H9 (cell line): ENCODE results near the gene PRR7. TPM values are rescaled to one million over a fixed set of nuclear protein-coding genes. Genes with fewer than 3 reads are reported as not detected.
A peak's percentile ranks its signal among the peaks of the same experiment; 100 is the strongest.

Experiments
- DNase-seq: peaks from one replicate; pipeline ENCODE4 v3.0.0-alpha.2; 2017
- H2AFZ ChIP-seq: one replicate; pipeline ENCODE4 v1.6.1; 2013; ENCODE audit warnings: mild to moderate bottlenecking, low read length, control low read depth, moderate library complexity
- H2AK5ac ChIP-seq: 2 replicates; pipeline ENCODE4 v1.6.1; 2013; ENCODE audit warnings: low read length, control low read depth, mixed read lengths; ENCODE audit not compliant: insufficient read length
- H2BK120ac ChIP-seq: one replicate; pipeline ENCODE4 v1.6.1; 2013; ENCODE audit warnings: low read depth, mild to moderate bottlenecking, low read length, control low read depth, inconsistent platforms; ENCODE audit not compliant: poor library complexity, severe bottlenecking
- H2BK12ac ChIP-seq: 2 replicates; pipeline ENCODE4 v1.6.1; 2013; ENCODE audit warnings: low read length, control low read depth, mixed read lengths, low read depth; ENCODE audit not compliant: insufficient read length
- H2BK15ac ChIP-seq: 2 replicates; pipeline ENCODE4 v1.6.1; 2013; ENCODE audit warnings: low read depth, low read length, control low read depth
- H2BK20ac ChIP-seq: one replicate; pipeline ENCODE4 v1.6.1; 2013; ENCODE audit warnings: low read depth, mild to moderate bottlenecking, low read length, control low read depth, inconsistent platforms; ENCODE audit not compliant: poor library complexity, severe bottlenecking
- H2BK5ac ChIP-seq: 2 replicates; pipeline ENCODE4 v1.6.1; 2013; ENCODE audit warnings: low read length, control low read depth, mixed read lengths; ENCODE audit not compliant: insufficient read length
- H3K14ac ChIP-seq: 2 replicates; pipeline ENCODE4 v1.6.1; 2013; ENCODE audit warnings: low read length, control low read depth; ENCODE audit not compliant: insufficient read depth
- H3K18ac ChIP-seq: 2 replicates; pipeline ENCODE4 v1.6.1; 2013; ENCODE audit warnings: low read depth, mild to moderate bottlenecking, mixed read lengths, low read length, control low read depth; ENCODE audit not compliant: insufficient read length
- H3K23ac ChIP-seq: 2 replicates; pipeline ENCODE4 v1.6.1; 2013; ENCODE audit warnings: low read length, control low read depth, mixed read lengths, low read depth; ENCODE audit not compliant: insufficient read length
- H3K23me2 ChIP-seq: 2 replicates; pipeline ENCODE4 v1.6.1; 2013; ENCODE audit warnings: low read depth, mild to moderate bottlenecking, mixed read lengths, low read length, control low read depth; ENCODE audit not compliant: insufficient read length, poor library complexity, severe bottlenecking
- H3K27ac ChIP-seq: 2 replicates; pipeline ENCODE4 v1.5.1; 2013; ENCODE audit warnings: low read length, control low read depth, mixed read lengths, low read depth; ENCODE audit not compliant: insufficient read length
- H3K27me3 ChIP-seq: 2 replicates; pipeline ENCODE4 v1.6.1; 2013; ENCODE audit warnings: low read length, control low read depth, inconsistent platforms; ENCODE audit not compliant: insufficient read depth
- H3K4ac ChIP-seq: 2 replicates; pipeline ENCODE4 v1.6.1; 2013; ENCODE audit warnings: low read depth, mild to moderate bottlenecking, control low read depth, inconsistent platforms, low read length, moderate library complexity
- H3K4me1 ChIP-seq: 2 replicates; pipeline ENCODE4 v1.6.1; 2013; ENCODE audit warnings: low read length, control low read depth, inconsistent platforms; ENCODE audit not compliant: insufficient read depth
- H3K4me2 ChIP-seq: 2 replicates; pipeline ENCODE4 v1.6.1; 2013; ENCODE audit warnings: low read length, control low read depth, mixed read lengths; ENCODE audit not compliant: insufficient read length, insufficient read depth
- H3K56ac ChIP-seq: 2 replicates; pipeline ENCODE4 v1.6.1; 2013; ENCODE audit warnings: low read depth, mild to moderate bottlenecking, mixed read lengths, low read length, control low read depth; ENCODE audit not compliant: insufficient read length
- H3K79me1 ChIP-seq: 2 replicates; pipeline ENCODE4 v1.6.1; 2013; ENCODE audit warnings: low read depth, mild to moderate bottlenecking, moderate library complexity, low read length, control low read depth, inconsistent platforms; ENCODE audit not compliant: insufficient read depth, poor library complexity, severe bottlenecking
- H3K79me2 ChIP-seq: 2 replicates; pipeline ENCODE4 v1.6.1; 2013; ENCODE audit warnings: low read length, control low read depth, inconsistent platforms; ENCODE audit not compliant: insufficient read depth
- H3K9ac ChIP-seq: 2 replicates; pipeline ENCODE4 v1.6.1; 2013; ENCODE audit warnings: low read length, control low read depth, mixed read lengths; ENCODE audit not compliant: insufficient read length; ENCODE audit errors: extremely low read depth
- H3K9me3 ChIP-seq: one replicate; pipeline ENCODE4 v1.6.1; 2013; ENCODE audit warnings: low read depth, low read length, inconsistent platforms; ENCODE audit not compliant: control insufficient read depth
- H3T11ph ChIP-seq: one replicate; pipeline ENCODE4 v1.6.1; 2013; ENCODE audit warnings: mild to moderate bottlenecking, low read length, control low read depth, inconsistent platforms
- H4K20me1 ChIP-seq: one replicate; pipeline ENCODE4 v1.6.1; 2013; ENCODE audit not compliant: control insufficient read depth, insufficient read length, insufficient read depth
- H4K5ac ChIP-seq: 2 replicates; pipeline ENCODE4 v1.6.1; 2013; ENCODE audit warnings: low read depth, mild to moderate bottlenecking, mixed read lengths, low read length, control low read depth; ENCODE audit not compliant: insufficient read length
- H4K8ac ChIP-seq: replicated peaks from 2 replicates; pipeline ENCODE4 v1.6.1; 2013; ENCODE audit warnings: low read length, control low read depth, mixed read lengths, low read depth; ENCODE audit not compliant: insufficient read length
- H4K91ac ChIP-seq: 2 replicates; pipeline ENCODE4 v1.6.1; 2013; ENCODE audit warnings: low read depth, mild to moderate bottlenecking, moderate library complexity, mixed read lengths, low read length, control low read depth; ENCODE audit not compliant: insufficient read length
- H3K27ac Mint-ChIP-seq, 3 experiments: 2 replicates in 2 of 3; 3 replicates in 1 of 3; pipeline ENCODE4 v1.8.0; 2020 to 2021; ENCODE audit warnings: mixed read lengths in 3 of 3, mild to moderate bottlenecking in 1 of 3, moderate library complexity in 1 of 3
- H3K27me3 Mint-ChIP-seq: 2 replicates; pipeline ENCODE4 v1.8.0; 2021; ENCODE audit warnings: low read depth, mild to moderate bottlenecking, moderate library complexity, mixed read lengths
- H3K36me3 Mint-ChIP-seq, 3 experiments: 2 replicates in 2 of 3; 3 replicates in 1 of 3; pipeline ENCODE4 v1.8.0; 2020 to 2021; ENCODE audit warnings: low read depth in 3 of 3, mixed read lengths in 3 of 3; ENCODE audit not compliant: insufficient read depth in 1 of 3
- H3K4me1 Mint-ChIP-seq, 2 experiments: 2 replicates each; pipeline ENCODE4 v1.8.0; 2020; ENCODE audit warnings: mixed read lengths in 2 of 2
- H3K4me3 Mint-ChIP-seq, 2 experiments: 2 replicates in 1 of 2; 3 replicates in 1 of 2; pipeline ENCODE4 v1.8.0; 2020 to 2021; ENCODE audit warnings: mild to moderate bottlenecking in 2 of 2, mixed read lengths in 2 of 2, moderate library complexity in 1 of 2
- H3K9me3 Mint-ChIP-seq, 2 experiments: 2 replicates in 1 of 2; 3 replicates in 1 of 2; pipeline ENCODE4 v1.8.0; 2020; ENCODE audit warnings: mild to moderate bottlenecking in 2 of 2, mixed read lengths in 2 of 2, moderate library complexity in 1 of 2
- CTCF ChIP-seq: fragments of 200-600 bp; sonication (generic); conservative IDR thresholded peaks from 3 replicates; pipeline ENCODE4 v1.8.0; 2021; ENCODE audit warnings: antibody characterized with exemption, mild to moderate bottlenecking
- WGBS: extraction: QIAGEN DNeasy Blood & Tissue Kit; methylation state at CpG from one replicate; pipeline ENCODE4 v1.1.7; 2013; ENCODE audit warnings: missing lambda C conversion rate, low lambda C conversion rate, mixed read lengths; ENCODE audit not compliant: insufficient read length; ENCODE audit errors: extremely low coverage; 5-methylcytosine and 5-hydroxymethylcytosine counted together
- total RNA-seq: library from RNA; stranded (reverse); gene quantifications from 2 replicates; pipeline ENCODE4 v1.2.1, GENCODE V29; 2021

PRR7 gene
- total RNA-seq, 1 experiment from 2014 or later: 9.6 TPM

- peak overlapping the region; percentile 11 for H3K18ac ChIP-seq
- peaks cover 29% of the 10 kb centered on the region for H3K27me3 Mint-ChIP-seq
- H3K36me3 Mint-ChIP-seq: peaks cover 5 to 15% (median 10%) of the 10 kb centered on the region in 3 experiments
- no CpG with 5 or more reads among the region's 48 CpGs for WGBS
- no peak overlapping the region for H2BK120ac ChIP-seq
- H3K9me3 ChIP-seq: no peaks in the 10 kb centered on the region
- no peaks in the 10 kb centered on the region for H3K9me3 Mint-ChIP-seq
- no peak overlapping the region for H3K56ac ChIP-seq
- no peak overlapping the region for H3K4ac ChIP-seq
- no peaks in the 10 kb centered on the region for H3K79me2 ChIP-seq
- H3K27ac Mint-ChIP-seq: peak overlapping the region; percentile 75 to 84 (median 82); a peak in 5 of 7 replicates
- no peak overlapping the region for H3K27ac ChIP-seq
- H3K27me3 ChIP-seq: no peaks in the 10 kb centered on the region; the same call in 1 of the 2 replicates
- H2BK20ac ChIP-seq: no peak overlapping the region
- no peak overlapping the region for H4K8ac ChIP-seq
- peak overlapping the region; percentile 75 to 89 for H3K4me3 Mint-ChIP-seq
- H3K23ac ChIP-seq: no peak overlapping the region
- no peak overlapping the region for H2BK12ac ChIP-seq
- peaks cover 5% of the 10 kb centered on the region; the same call in 1 of the 2 replicates for H3K4me1 ChIP-seq
- peaks cover 33 to 56% of the 10 kb centered on the region in 2 experiments for H3K4me1 Mint-ChIP-seq
- no peaks in the 10 kb centered on the region for H4K20me1 ChIP-seq
- H3K4me2 ChIP-seq: peak overlapping the region; percentile 53
- peak overlapping the region; percentile 0; the same call in 1 of the 2 replicates for H3K14ac ChIP-seq
- TF ChIP-seq CTCF: no peak
- H4K91ac ChIP-seq: no peak overlapping the region
- H3K23me2 ChIP-seq: peaks cover 4% of the 10 kb centered on the region
- H2AK5ac ChIP-seq: no peak overlapping the region
- no peak for DNase-seq
- H2BK15ac ChIP-seq: no peak overlapping the region
- no peak overlapping the region for H2BK5ac ChIP-seq
- no peak overlapping the region for H4K5ac ChIP-seq
- no peak overlapping the region for H2AFZ ChIP-seq
- no peak overlapping the region for H3K9ac ChIP-seq
- H3T11ph ChIP-seq: no peak overlapping the region
- H3K79me1 ChIP-seq: no peaks in the 10 kb centered on the region
Observed at GRCh38 chr5:177498013-177498787, 51.6 kb downstream of the PRR7 start.
